ENCODE measurements around the gene FFAR1.

Gene FFAR1

DNA sequence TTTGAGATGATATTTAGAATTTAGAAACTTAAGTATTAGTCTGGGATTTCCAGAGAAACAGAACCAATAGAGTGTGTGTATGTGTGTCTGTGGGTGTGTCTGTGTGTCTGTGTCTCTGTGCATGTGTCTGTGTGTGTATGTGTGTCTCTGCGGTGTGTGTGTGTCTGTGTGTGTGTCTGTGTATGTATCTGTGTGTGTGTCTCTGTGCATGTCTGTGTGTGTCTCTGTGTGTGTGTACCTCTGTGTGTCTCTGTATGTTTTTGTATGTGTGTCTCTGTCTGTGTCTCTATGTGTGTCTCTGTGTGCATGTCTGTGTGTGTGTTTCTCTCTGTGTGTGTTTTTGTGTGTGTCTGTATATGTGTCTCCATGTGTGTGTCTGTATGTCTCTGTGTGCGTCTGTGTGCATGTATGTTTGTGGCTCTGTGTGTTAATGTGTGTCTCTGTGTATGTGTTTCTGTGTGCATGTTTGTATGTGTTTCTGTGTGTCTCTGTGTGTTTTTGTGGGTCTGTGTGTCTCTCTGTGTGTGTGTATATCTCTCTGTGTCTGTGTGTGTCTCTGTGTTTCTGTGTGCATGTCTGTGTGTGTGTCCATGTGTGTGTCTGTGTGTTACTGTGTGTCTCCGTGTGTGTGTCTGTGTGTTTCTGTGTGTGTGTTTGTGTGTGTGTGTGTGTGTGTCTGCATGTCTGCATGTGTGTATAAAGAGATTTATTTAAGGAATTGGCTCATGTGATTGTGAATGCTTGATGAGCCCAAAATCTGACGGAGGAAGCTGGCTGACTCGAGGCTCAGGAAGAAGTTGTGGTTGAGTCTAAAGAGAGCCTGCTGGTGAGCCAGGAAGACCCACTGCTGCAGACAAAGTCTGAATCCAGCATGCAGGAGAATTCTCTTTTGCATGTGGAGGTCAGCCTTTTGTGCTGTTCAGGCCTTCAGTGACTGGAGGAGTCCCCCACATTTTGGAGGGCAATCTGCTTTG lies 45.3 kb downstream of the FFAR1 start:
- DNase-seq (ENCODE audit: low spot score), result no peak

DNA sequence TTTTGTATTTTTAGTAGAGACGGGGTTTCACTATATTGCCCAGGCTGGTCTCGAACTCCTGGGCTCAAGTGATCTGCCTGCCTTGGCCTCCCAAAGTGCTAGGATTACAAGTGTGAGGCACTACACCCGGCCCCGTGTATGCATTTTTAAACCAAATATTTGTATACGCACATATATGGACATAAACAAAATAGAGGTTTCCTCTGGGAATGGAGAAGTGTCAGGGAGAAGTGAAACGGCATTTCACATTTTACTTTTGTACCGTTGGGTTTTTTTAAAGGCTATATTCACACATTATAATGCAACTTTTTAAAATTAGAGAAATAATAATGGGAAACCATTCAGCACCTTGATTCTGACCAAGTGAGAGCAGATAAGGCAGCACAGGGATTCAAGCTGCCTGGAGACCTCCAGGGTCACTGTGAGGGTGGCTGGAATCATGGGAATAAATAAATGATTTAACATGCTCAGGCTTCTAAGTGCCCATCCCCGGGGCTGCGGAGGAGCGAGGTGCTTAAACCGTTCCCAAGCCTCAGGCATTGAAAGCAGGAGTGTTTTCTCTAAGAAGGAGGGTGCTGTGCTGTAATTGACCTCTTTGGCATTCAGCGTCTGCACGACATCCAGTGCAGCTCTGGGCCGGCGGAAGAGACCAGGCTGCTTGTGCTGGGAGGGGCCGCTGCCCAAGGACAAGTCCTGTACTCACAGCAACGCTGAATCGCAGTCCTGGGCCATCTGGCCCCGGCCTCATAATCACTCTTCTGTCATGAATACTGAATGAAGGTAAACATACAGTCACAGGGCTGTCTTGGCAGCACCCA lies 47.9 kb downstream of the FFAR1 start:
- no peak for DNase-seq (ENCODE audit: low spot score)

GRCh38 chr19:35396240-35396885 lies 48.7 kb downstream of the FFAR1 start:
- DNase-seq (ENCODE audit: low spot score), result no peak

GRCh38 chr19:35397064-35397463 lies 49.4 kb downstream of the FFAR1 start:
- DNase-seq (ENCODE audit: low spot score), result no peak
